M059J (cell line): ENCODE results near the gene CEP112. TPM values are rescaled to one million over a fixed set of nuclear protein-coding genes. Genes with fewer than 3 reads are reported as not detected.
A peak's percentile ranks its signal among the peaks of the same experiment; 100 is the strongest.

ENCODE experiments used
- DNase-seq: peaks from one replicate; pipeline ENCODE4 v3.0.0-alpha.2; 2012; ENCODE audit warnings: low read depth
- total RNA-seq: library from RNA; depleted of rRNA; stranded (reverse); fragments of >200 nt; shearing (Covaris generic); gene quantifications from 2 replicates; pipeline ENCODE4 v1.2.3, GENCODE V29; 2014

The CEP112 gene
- total RNA-seq, 1 experiment from 2014 or later: 5.9 TPM

DNA sequence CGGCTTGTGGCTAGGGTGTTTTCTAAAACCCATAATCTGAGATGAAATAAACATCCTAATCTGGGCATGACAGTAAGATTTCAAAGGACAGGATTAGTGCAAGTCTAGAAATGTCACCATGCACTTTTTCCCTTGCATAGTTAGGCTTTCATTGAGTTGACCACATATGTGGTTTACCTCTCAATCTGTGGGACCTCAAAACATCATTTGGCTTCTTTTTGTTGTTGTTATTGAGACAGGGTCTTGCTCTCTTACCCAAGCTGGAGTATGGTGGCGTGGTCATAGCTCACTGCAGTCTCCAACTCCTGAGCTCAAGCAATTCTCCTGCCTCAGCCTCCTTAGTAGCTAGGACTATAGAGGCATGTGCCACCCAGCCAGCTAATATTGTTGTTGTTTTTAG, 197.8 kb downstream of the CEP112 start:
- DNase-seq: no peak

DNA sequence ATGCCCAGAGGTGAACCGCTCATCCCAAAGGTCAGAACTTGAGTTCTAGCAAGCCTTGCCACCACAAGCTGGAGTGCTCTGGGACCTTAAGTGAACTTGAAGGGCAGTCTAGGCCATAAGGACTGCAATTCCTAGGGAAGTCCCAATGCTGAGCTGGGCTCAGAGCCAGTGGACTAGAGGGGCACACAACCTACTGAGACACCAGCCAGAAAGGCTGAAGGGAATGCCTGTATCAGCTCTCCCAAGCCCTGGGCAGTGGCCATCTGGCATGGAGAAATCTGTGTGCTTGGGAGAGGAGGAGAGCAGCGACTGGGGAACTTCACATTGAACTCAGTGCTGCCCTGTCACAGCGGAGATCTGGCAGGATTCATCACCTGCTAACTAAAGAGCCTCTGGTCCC, 201.3 kb downstream of the CEP112 start:
- no peak for DNase-seq

DNA sequence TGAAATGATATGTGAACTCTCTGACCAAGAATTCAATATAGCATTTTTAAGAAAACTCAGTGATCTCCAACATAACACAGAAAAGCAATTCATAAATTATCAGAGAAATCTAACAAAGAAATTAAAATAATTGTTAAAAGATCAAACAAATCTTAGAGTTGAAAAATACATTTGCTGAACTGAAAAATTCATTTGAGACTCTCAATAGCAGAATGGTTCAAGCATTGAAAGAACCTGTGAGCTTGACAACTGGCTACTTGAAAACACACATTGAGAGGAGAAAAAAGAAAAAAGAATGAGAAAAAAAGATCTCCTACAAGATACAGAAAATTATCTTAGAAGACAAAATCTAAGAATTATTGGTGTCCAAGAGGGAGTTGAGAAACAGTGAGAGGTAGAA, 203.5 kb downstream of the CEP112 start:
- DNase-seq: no peak

DNA sequence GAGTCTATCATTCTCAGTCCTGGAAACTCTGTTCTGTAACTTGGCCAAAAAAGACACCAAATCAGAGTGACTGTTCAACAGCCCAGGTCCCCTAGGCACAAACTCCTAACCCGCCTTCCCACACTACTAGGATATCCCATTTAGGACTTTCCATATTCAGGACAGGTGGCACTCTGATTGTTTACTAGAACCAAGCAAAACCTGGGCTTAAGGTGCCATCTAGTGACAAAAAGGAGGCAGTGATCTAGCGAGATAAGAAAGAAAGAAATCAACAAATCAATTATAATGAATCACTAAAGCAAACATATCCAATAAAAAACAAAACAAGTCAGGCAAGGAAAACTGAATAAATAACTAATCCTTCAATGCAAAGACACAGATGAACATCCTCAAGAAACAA, 203.9 kb downstream of the CEP112 start:
- peak; percentile 37 for DNase-seq

DNA sequence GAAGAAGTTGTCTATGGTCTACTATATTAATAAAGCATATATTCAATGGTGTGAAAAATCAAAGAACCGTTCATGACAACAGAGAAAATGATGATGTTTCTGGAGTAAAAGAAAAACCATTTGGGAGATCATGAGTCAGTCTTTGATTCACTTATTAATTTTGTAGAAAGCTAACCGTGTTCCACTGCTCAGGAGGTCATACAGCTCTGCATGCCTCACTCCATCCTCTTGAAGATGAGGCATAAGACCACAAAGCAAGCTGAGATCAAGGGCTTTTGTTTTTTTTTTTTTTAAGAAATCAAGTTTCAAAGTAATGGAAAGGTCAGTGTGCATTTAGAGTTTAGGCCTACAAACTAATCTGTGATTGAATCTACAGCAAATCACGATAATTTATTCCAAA, 206.4 kb downstream of the CEP112 start:
- DNase-seq: peak; percentile 3

DNA sequence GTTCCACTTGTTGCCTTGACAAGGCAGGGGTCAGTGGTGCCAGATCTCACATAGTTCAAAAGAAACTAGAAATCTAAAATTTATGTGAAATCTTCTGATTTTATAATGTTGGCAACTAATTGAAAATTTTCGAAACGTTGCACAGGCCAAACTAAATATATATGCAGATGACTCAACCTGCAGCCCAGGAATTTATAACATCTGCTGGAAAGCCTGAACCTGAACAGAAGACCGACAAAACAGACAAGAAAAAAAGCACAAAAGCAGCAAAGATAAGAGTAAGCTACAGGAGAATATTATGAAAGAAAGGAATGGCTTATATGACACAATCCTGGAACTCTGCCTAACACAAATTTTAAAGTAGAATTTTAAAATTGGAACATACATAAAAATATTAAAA, 207.6 kb downstream of the CEP112 start:
- DNase-seq: no peak

DNA sequence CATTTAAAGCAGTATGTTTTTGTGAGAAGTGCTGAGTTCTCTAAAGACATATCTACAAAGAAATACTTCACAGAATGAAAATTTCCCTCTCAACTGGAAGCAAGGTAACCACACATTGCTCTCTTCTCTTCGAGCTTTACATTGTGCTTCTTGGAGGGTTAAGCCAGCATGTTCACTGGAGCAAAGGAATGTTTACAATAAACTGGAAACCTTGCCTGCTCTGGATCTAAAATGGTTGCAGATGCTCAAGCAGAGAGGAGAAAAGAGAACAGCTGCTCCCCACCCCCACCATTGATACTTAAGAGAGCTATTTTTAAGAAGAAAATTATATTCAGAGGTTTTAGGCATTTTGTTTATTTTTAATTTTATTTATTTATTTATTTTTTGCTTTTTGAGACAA, 213.1 kb downstream of the CEP112 start:
- no peak for DNase-seq

DNA sequence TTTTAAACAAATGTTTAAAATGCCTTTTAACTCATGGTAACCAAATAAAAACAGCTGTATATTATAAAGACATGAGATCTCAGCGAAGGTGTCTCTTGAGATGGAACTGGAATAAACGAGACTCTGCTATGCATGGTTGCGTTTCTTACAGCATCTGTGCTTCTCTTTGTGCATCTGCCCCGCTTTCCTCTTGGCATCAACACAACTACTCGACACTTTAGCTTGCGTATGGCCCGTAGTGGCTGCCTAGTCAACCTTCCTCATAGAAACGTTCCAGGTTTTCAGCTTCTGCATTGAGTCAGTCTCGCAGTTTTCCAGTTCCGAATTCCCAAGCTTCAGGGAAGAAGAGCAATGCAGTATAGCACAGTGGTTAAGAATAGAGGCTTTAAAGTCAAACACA, 214.9 kb downstream of the CEP112 start:
- DNase-seq: no peak

DNA sequence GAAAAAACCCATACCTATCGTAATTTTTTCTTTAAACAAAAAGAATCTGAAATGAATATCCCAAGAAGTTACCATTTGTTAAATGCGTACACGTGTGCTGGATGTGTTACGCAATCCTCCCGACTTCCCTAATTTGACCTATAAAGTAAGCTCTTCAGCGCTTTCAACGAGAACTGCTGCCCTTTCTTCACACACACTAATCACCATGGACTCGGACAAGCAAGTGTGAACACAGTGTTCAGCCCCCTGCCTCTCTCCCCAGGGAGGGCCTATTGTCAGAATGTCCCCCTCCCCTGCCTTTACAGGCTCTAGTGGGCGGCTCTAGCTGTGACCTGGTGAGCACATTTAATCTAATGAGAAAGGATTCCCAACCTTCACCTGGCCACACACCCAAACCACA, 216.1 kb downstream of the CEP112 start:
- no peak for DNase-seq

DNA sequence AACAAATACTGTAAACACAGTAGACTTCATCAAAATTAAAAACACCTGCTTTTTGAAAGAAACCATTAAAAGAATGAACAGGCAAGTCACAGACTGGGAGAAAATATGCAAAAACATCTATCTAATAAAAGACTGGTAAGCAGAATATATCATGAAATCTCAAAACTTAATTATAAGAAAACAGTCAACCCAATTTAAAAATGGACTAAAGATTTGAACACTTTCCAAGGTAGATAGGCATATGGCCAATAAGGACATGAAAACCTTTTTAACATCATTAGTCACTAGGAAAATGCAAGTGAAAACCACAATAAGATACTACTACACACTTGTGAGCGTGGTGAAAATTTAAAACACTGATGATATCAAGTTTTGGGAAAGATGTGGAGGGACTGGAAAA, 218.7 kb downstream of the CEP112 start:
- DNase-seq: no peak

DNA sequence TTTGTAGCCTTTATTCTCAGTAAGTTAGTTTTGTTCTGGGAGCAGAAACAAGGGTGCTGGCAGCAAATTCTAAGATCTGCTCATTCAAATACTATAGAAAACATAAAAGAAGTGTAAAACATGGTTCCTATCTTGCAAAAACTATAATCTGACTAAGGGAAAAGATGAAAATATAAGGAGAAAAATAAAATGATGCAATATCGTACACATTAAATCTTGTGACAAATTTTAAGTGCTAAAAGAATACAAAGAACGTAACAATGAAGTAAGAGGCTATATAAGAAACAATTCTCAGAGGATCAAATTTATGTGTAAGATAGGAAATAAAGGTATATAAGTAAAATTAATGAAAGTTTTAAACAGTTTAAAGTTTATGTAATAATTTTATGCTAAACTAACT, 224.6 kb downstream of the CEP112 start:
- DNase-seq: no peak

DNA sequence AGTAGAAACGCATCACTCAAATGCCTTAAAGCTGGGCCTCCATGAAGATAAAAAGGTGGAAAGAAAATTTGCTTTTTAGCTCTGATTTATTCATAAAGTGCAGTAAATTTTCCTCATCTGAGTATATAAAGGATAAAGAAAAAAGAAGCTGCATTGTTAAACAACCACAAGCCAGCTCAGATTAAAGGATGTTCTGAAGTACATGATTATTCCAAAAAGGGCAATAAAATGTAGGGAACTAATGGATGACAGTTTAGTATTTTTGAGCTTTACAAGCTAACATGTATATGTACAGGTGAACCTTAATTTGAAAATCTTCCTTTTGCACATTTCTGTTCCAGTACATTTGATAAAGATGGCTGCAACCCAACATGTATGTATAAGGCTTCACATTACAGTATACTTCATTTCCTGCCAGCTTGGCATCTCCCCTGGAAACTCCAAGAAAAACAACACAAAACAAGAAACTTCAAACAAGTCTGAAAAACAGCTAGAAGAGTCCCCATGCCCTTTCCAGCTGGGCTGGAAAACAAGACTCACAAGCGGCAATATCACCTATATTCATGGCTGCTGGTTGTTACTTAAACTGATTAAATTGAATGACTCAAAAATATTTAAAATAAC, 225.7 kb downstream of the CEP112 start:
- no peak for DNase-seq

DNA sequence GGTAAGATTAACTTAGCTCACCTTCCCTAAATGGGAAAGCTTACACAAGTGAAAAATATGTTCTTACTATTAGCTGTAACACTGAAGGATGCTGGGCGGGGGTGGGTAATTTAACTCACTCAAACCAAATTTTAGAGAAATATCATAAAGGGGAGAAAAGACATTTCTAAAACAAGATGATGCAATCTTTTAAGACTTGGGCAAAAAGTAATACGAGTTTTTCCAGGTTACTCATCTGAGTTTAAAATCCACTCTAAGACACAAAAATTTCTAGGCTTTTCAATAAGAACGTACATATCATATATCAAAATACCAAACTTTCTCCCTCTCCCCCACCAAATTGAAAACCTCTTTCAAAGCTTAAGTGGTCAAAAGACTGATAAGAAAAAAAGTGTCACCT, 228.8 kb downstream of the CEP112 start:
- DNase-seq: no peak

DNA sequence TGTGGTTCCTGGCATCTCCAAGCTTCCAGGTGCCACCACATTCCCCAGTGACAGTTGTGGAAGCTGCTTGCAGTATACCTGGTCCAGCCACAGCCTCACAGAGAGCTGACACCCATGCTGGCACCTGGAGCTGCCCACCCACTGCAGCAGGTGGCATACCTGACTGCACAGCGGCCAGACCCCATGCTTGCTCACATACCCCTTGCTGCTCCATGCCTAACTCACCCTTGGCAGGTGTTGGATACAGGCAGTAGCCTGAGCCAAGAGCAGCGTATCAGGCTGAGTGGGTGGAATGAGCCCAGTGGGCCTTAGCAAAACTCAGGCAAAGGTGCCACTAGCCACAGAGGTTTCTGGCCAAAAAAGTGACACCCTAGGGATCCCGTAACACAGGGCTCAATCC, 232.3 kb downstream of the CEP112 start:
- DNase-seq: no peak

DNA sequence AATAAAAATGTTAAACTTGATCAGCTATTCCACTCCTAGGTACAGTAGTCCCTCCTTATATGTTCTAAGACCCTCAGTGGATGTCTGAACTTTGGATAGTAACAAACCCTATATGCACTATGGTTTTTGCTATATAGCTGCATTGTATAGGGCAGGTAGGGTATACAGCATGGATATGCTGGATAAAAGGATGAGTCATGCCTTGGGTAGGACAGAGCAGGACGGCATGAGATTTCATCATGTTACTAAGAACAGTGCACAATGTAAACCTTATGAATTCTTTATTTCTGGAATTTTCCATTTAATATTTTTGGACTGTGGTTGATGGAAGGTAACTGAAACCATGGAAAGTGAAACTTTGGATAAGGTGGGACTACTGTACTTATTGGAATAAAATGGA, 235.1 kb downstream of the CEP112 start:
- no peak for DNase-seq

DNA sequence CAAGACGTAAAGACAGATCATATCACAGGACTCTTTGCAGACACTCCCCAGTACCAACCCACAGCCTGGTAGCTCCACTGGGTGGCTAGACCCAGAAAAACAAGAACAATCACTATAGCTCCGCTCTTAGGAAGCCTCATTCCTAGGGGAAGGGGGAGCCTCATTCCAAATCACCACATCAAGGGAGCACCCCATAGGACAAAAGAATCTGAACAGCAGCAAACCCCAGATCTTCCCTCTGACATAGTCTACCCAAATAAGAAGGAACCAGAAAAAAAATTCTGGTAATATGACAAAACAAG, 237.8 kb downstream of the CEP112 start:
- no peak for DNase-seq

DNA sequence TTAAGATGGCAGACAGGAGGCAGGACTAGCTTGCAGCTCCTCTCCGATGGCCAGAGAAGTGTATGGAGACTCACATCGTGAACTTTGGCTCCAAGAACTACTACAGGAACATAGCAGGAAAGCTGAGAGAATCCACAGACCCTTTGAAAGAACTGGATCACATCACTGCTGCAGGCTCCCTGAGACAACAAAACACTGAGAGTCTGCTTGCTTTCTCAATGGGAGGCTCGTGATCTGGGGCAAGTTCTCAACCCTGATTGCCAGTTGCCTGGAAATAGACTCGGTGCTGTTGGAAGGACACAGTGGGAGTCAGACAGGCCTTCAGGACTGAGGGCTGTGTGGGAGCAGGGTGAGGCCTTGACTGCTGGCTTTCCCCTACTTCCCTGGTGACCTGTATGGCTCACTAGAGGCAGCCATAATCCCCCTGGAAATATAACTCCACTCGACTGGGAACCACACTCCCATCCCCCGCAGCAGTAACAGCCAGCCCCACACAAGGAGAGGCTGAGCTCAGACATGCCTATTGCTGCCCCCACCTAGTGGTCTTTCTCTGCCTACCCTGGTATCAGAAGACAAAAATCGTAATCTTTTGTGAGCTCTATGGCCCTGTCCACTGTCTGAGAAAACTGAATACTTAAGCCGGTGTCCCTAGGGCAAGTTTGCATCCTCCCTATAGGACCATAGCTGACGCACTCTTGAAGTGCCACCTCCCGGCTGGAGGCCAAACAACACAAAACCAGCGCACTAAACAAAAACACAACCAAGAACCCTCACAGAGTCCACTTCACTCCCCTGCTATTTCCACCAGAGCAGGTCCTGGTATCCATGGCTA, 238.4 kb downstream of the CEP112 start:
- no peak for DNase-seq

DNA sequence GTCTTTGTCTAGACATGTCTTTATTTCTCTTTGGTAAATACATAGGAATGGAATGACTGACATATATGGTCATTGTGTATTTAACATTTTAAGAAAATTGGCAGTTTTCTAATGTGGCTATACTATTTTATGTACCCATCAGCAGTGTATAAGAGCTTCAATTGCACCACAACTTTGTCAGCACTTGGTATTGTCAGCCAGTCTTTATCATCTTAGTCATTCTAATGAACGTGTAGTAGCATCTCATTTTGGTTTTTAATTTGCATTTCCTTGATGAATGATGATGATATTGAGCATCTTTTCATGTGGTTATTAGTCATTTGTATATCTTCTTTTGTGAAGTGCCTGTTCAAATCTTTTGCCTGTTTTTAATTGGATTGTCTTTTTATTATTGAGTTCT, 239.3 kb downstream of the CEP112 start:
- DNase-seq: no peak

DNA sequence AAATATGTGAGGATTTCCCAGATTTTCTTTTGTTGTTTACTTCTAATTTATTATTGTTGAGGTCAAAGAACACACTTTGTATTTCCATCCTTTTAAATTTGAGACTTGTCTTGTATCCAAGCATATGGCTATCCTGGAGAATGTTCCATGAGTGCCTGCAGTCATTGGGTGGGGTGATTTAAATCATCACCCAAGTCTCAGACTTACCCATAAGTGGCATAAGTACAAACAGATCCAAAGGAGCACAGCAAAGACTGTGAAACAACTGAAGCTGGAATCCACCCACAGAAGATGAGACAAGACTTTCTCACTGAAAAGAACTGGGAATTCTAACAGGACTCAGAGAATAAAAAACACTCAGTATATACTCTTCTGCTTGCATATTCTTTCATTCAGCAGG, 239.9 kb downstream of the CEP112 start:
- no peak for DNase-seq

DNA sequence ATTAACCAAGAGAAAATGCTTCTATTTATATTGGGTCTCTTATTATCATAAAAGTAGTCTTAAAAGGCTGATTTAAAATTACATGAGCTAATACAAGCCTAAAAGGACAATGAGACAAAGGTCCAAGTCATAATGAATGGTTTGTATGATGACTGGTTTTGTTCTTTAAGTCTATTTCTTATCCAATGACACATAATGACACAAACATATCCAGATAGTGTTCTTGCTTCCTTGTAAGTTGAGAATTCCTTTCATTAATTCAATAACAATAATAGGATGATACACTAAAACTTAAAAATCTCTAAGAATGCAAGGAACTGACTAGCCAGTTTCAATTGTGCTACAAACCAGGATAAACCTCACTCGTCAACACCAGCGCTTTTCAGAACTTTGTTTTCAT, 244.1 kb downstream of the CEP112 start:
- no peak for DNase-seq

DNA sequence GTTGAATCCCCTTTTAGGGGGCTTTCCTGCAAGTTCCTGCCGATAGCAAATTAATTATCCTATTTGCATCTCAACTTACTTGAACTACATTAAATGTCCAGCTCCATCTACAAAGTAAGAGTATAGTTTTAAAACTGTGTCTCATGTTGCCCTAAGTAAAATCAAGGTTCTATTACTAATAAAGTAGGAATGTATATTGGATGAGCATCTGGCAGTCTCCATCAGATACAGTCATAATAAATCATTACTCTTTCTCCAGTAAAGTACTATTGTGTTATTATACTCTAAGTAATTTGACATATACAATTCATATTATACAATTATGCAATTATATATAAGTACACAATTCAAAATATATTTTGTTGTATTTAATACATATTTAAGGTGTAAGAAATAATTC, 249.3 kb downstream of the CEP112 start:
- DNase-seq: peak; percentile 13

DNA sequence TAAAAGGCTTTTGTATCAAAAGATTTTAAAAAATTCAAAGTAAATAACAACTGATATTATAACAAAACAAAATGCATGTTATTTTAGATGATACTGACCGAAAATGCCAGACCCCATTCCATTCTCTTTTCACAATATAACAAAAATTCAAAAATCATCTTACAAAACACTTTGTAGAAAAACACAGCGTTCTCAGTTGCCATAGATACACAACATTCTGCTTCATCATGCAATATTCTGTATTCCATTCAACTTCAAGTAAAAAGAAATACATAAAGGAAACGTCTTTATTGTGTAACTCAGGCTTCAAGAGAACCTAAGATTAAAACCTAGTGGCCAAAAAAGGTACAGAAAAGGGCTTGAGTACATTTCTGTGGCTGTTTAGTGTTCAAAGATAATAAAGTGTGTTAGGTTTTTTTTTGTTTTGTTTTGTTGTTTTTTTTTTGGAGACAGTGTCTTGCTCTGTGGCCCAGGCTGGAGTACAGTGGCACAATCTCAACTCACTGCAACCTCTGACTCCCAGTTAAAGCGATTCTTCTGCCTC, 250.5 kb downstream of the CEP112 start:
- no peak for DNase-seq

DNA sequence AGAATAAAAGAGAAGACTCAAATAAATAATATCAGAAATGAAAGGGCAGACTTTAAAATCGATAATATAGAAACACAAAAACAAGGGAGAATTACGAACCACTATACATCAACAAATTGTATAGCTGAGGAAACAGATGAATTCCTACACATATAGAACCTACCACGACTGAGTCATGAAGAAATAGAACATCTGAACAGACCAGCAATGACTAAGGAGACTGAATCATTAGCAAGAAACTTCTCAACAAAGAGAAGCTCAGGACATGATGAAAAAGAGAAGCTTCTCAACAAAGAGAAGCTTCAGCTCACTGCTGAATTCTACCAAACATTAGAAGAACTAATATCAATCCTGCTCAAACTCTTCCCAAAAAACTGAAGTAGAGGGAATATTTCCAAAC, 255.9 kb downstream of the CEP112 start:
- no peak for DNase-seq

DNA sequence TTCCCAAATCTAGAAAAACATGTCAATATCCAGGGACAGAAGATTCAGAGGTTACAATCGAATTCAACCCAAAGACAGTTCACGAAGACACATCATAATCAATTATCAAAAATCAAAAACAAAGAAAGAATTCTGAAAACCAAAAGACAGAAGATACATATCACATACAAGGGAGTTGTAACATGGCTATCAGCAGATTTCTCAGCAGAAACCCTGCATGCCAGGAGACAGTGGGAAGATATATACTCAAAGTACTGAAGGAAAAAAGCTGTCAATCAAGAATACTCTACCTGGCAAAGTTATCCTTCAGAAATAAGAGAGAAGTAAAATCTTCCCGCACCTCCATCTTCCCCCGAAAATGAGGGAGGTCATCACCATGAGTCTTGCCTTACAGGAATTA, 258.6 kb downstream of the CEP112 start:
- no peak for DNase-seq
